ELR (cell line): ENCODE measurements around the gene ILDR2.
"Not testable (repeated sequence)": the region's sequence is repeated elsewhere in the genome, so short reads cannot be mapped to it uniquely, and the experiment has no call there.

Experiments used
- DNase-seq: peaks from one replicate; pipeline ENCODE4 v3.0.0-alpha.2; 2015; ENCODE audit warnings: low read depth

Gene ILDR2

GRCh38 chr1:166888373-166889111 lies 86.8 kb downstream of the ILDR2 start:
- no peak for DNase-seq

- DNase-seq = no peak
Observed at GRCh38 chr1:166884971-166885370, 90.4 kb downstream of the ILDR2 start.

- peak; percentile 23 for DNase-seq
Observed at GRCh38 chr1:166884040-166884642, 91.2 kb downstream of the ILDR2 start.

GRCh38 chr1:166882893-166883292 lies 92.4 kb downstream of the ILDR2 start:
- DNase-seq = no peak

- not testable (repeated sequence) for DNase-seq
Observed at GRCh38 chr1:166878173-166878917, 97.0 kb downstream of the ILDR2 start.

GRCh38 chr1:166876540-166876838 lies 98.9 kb downstream of the ILDR2 start:
- no peak for DNase-seq

GRCh38 chr1:166875734-166876539 lies 99.4 kb downstream of the ILDR2 start, which contains the start of gene TADA1:
Gene TADA1 (minus strand): TSS chr1:166876264. CDS start chr1:166876233, 31 bp downstream.
- DNase-seq = peak; percentile 98

GRCh38 chr1:166875302-166875733 lies 100.0 kb downstream of the ILDR2 start:
- DNase-seq = no peak

GRCh38 chr1:166874464-166874863 lies 100.9 kb downstream of the ILDR2 start:
- DNase-seq = no peak

GRCh38 chr1:166870584-166870983 lies 104.8 kb downstream of the ILDR2 start:
- no peak for DNase-seq

- DNase-seq = no peak
Observed at GRCh38 chr1:166869318-166870099, 105.8 kb downstream of the ILDR2 start.

GRCh38 chr1:166868639-166869038 lies 106.7 kb downstream of the ILDR2 start:
- DNase-seq = no peak

GRCh38 chr1:166865926-166866325 lies 109.4 kb downstream of the ILDR2 start:
- DNase-seq = no peak

- no peak for DNase-seq
Observed at GRCh38 chr1:166859597-166859996, 115.7 kb downstream of the ILDR2 start.

- no peak for DNase-seq
Observed at GRCh38 chr1:166858726-166859419, 116.5 kb downstream of the ILDR2 start.
